ENCODE data around the gene SPOCD1.

DNA sequence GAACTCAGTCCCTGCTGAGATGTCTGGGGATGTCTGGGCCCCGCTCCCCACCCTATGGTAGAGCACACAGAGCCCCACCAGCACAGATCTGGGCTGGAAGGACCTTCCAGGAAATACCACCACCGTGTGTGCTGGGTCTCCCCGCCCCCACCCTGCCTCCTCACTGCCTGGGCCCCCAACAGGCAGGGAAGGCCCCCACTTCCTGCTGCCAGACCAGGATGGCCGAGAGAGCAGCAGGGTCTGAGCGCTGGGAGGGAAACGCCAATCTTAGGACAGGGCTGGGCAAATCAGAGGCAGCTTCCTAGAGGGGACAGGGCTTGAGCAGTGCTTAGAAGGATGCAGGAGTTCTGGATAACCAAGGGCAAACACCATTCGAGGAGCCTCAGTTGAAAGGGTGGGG, 63.6 kb downstream of the SPOCD1 start:
- no peak for TF ChIP-seq EP300 (IDR thresholded peaks at IDR 0.05; ENCODE audit: borderline replicate concordance)
- TF ChIP-seq CREB1 (IDR thresholded peaks at IDR 0.05; ENCODE audit: low read depth): no peak
- TF ChIP-seq MAX (IDR thresholded peaks at IDR 0.05): no peak
- TF ChIP-seq CEBPB (IDR thresholded peaks at IDR 0.05): no peak
- TF ChIP-seq YY1 (IDR thresholded peaks at IDR 0.05; ENCODE audit: low read depth): no peak
- no peak for TF ChIP-seq TEAD4 (IDR thresholded peaks at IDR 0.05)
- TF ChIP-seq, protein P1, sequence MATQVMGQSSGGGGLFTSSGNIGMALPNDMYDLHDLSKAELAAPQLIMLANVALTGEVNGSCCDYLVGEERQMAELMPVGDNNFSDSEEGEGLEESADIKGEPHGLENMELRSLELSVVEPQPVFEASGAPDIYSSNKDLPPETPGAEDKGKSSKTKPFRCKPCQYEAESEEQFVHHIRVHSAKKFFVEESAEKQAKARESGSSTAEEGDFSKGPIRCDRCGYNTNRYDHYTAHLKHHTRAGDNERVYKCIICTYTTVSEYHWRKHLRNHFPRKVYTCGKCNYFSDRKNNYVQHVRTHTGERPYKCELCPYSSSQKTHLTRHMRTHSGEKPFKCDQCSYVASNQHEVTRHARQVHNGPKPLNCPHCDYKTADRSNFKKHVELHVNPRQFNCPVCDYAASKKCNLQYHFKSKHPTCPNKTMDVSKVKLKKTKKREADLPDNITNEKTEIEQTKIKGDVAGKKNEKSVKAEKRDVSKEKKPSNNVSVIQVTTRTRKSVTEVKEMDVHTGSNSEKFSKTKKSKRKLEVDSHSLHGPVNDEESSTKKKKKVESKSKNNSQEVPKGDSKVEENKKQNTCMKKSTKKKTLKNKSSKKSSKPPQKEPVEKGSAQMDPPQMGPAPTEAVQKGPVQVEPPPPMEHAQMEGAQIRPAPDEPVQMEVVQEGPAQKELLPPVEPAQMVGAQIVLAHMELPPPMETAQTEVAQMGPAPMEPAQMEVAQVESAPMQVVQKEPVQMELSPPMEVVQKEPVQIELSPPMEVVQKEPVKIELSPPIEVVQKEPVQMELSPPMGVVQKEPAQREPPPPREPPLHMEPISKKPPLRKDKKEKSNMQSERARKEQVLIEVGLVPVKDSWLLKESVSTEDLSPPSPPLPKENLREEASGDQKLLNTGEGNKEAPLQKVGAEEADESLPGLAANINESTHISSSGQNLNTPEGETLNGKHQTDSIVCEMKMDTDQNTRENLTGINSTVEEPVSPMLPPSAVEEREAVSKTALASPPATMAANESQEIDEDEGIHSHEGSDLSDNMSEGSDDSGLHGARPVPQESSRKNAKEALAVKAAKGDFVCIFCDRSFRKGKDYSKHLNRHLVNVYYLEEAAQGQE (IDR thresholded peaks at IDR 0.05; ENCODE audit: low read depth): no peak
- no peak for TF ChIP-seq TCF12 (IDR thresholded peaks at IDR 0.05; ENCODE audit: low read depth)
- TF ChIP-seq, protein P2, sequence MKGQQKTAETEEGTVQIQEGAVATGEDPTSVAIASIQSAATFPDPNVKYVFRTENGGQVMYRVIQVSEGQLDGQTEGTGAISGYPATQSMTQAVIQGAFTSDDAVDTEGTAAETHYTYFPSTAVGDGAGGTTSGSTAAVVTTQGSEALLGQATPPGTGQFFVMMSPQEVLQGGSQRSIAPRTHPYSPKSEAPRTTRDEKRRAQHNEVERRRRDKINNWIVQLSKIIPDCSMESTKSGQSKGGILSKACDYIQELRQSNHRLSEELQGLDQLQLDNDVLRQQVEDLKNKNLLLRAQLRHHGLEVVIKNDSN (IDR thresholded peaks at IDR 0.05): no peak
- TF ChIP-seq TAF1 (IDR thresholded peaks at IDR 0.05; ENCODE audit: low read depth): no peak

Measured in Ishikawa (cell line).